DND-41 (cell line): ENCODE measurements around the gene AP2B1.

Experiments
- ATAC-seq: fragments of 200-7000 bp; cut with Tn5 transposase; 3 replicates; pipeline ENCODE4 v1.9.1; 2021; ENCODE audit warnings: low read depth; ENCODE audit not compliant: insufficient read depth
- DNase-seq: peaks from one replicate; pipeline ENCODE4 v3.0.0-alpha.2; 2020
- H2AFZ ChIP-seq: 2 replicates; pipeline ENCODE4 v1.6.0; 2012; ENCODE audit warnings: low read depth, low read length
- H3K27ac ChIP-seq: 2 replicates; pipeline ENCODE4 v1.5.1; 2012; ENCODE audit warnings: low read length, inconsistent platforms
- H3K27me3 ChIP-seq: fragments of 200-600 bp; sonication (generic); 2 replicates; pipeline ENCODE4 v1.6.0; 2012; ENCODE audit warnings: low read length, mild to moderate bottlenecking, inconsistent platforms; ENCODE audit not compliant: insufficient read depth, poor library complexity
- H3K36me3 ChIP-seq: 2 replicates; pipeline ENCODE4 v1.5.1; 2012; ENCODE audit warnings: low read length, inconsistent platforms; ENCODE audit not compliant: insufficient read depth
- H3K4me1 ChIP-seq: 2 replicates; pipeline ENCODE4 v1.5.1; 2012; ENCODE audit warnings: mild to moderate bottlenecking, low read length; ENCODE audit not compliant: insufficient read depth
- H3K4me2 ChIP-seq: 2 replicates; pipeline ENCODE4 v1.6.0; 2012; ENCODE audit warnings: mild to moderate bottlenecking, moderate library complexity, low read length, inconsistent platforms; ENCODE audit not compliant: insufficient read depth
- H3K4me3 ChIP-seq, 2 experiments: fragments of 200-600 bp in 1 of 2; shearing (Covaris generic) in 1 of 2; 2 replicates each; pipeline ENCODE4 v1.5.1; 2012 to 2016; ENCODE audit warnings: inconsistent platforms in 2 of 2, low read length in 2 of 2, mild to moderate bottlenecking in 2 of 2, low read depth in 1 of 2, moderate library complexity in 1 of 2
- H3K79me2 ChIP-seq: 2 replicates; pipeline ENCODE4 v1.6.0; 2012; ENCODE audit warnings: low read length, inconsistent platforms; ENCODE audit not compliant: insufficient read depth
- H3K9ac ChIP-seq: 2 replicates; pipeline ENCODE4 v1.6.0; 2012; ENCODE audit warnings: low read depth, mild to moderate bottlenecking, inconsistent platforms, low read length, moderate library complexity
- H3K9me3 ChIP-seq: 2 replicates; pipeline ENCODE4 v1.5.1; 2012; ENCODE audit warnings: low read length, moderate library complexity, mild to moderate bottlenecking, inconsistent platforms; ENCODE audit not compliant: insufficient read depth, severe bottlenecking
- H4K20me1 ChIP-seq: 2 replicates; pipeline ENCODE4 v1.6.0; 2012; ENCODE audit warnings: low read length; ENCODE audit not compliant: insufficient read depth
- CTCF ChIP-seq: IDR thresholded peaks from 2 replicates; pipeline ENCODE4 v1.5.1; 2012; ENCODE audit warnings: borderline replicate concordance, low read length, moderate library complexity, mild to moderate bottlenecking; ENCODE audit not compliant: poor library complexity, severe bottlenecking; ENCODE audit errors: extremely low read depth
- EZH2 ChIP-seq: IDR thresholded peaks from 3 replicates; pipeline ENCODE4 v1.6.1; 2012; ENCODE audit warnings: borderline replicate concordance, low read depth, mild to moderate bottlenecking, moderate library complexity, low read length, inconsistent platforms; ENCODE audit not compliant: severe bottlenecking

Gene AP2B1

DNA sequence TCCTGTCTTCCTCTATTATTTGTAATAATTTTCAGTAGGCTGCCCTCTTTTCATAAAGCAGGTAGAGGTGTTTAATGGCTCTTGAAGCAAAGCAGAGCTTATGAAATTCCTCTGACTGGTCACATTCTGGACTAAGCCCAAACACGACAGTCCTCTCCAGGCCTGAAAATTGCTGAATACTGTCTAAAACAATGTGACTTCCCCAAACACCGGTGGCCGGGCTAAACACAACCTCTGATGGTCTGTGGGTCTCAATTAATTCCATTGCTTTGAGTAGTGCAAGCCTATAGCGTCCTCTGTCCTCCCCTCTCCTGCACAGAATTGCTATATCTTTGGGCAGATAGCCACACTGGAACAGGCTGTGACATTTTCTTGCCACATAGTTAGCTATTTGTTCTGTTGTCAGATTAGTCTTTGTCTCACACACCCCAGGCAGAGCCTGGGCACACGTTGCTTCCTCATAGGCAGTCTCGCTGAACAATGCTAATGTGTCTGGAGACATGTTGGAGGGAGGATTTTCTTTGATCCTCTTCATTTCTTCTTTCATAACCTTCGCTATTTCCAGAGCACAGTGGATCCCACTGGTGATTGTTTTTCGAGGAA, 38.8 kb upstream of the AP2B1 start:
- no peak overlapping the region for H3K4me3 ChIP-seq
- no peak for ATAC-seq
- H3K79me2 ChIP-seq: no peaks in the 10 kb centered on the region
- H3K27me3 ChIP-seq: no peaks in the 10 kb centered on the region
- no peak overlapping the region for H3K4me2 ChIP-seq
- H4K20me1 ChIP-seq: no peaks in the 10 kb centered on the region
- no peaks in the 10 kb centered on the region for H3K9me3 ChIP-seq
- no peak overlapping the region for H3K27ac ChIP-seq
- no peaks in the 10 kb centered on the region for H3K36me3 ChIP-seq
- TF ChIP-seq EZH2 (no peak), CTCF (no peak)
- H3K9ac ChIP-seq: no peak overlapping the region
- peaks cover 10% of the 10 kb centered on the region for H3K4me1 ChIP-seq
- DNase-seq: no peak
- H2AFZ ChIP-seq: no peak overlapping the region

DNA sequence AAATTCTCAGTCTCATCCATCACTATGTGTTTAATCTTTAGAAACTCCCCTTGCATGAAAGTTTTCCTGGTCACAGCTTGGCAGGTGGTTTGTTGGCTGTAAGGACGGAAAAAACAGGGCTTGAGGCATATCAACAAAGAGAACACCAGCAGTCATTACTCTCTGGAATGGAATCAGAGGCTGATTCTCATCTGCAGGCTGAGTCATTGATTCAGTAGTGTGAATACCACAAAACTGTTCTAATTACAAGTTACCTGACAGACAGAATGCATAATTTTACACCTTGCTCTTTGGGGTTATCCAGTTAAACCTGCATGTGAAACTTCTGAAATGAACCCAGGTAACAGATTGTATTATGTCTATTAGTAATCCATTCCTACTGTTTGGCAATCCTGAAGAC, 38.1 kb upstream of the AP2B1 start:
- ATAC-seq (no peak), DNase-seq (no peak)
- Histone ChIP-seq H2AFZ (no peak overlapping the region), H3K27ac (no peak overlapping the region), H3K4me2 (no peak overlapping the region), H3K36me3 (no peaks in the 10 kb centered on the region), H3K9me3 (no peaks in the 10 kb centered on the region), H3K4me3 (no peak overlapping the region), H3K9ac (no peak overlapping the region), H3K4me1 (peaks cover 4% of the 10 kb centered on the region), H4K20me1 (no peaks in the 10 kb centered on the region), H3K79me2 (no peaks in the 10 kb centered on the region), H3K27me3 (no peaks in the 10 kb centered on the region)
- no peak for TF ChIP-seq EZH2
- TF ChIP-seq CTCF: no peak

- no peaks in the 10 kb centered on the region for H3K79me2 ChIP-seq
- no peak for ATAC-seq
- no peaks in the 10 kb centered on the region for H3K9me3 ChIP-seq
- H2AFZ ChIP-seq: no peak overlapping the region
- no peaks in the 10 kb centered on the region for H3K36me3 ChIP-seq
- no peaks in the 10 kb centered on the region for H4K20me1 ChIP-seq
- no peak for DNase-seq
- H3K4me2 ChIP-seq: no peak overlapping the region
- H3K4me3 ChIP-seq: no peak overlapping the region
- TF ChIP-seq CTCF (no peak), EZH2 (no peak)
- H3K4me1 ChIP-seq: no peaks in the 10 kb centered on the region
- peaks cover 5% of the 10 kb centered on the region for H3K27me3 ChIP-seq
- no peak overlapping the region for H3K9ac ChIP-seq
- H3K27ac ChIP-seq: no peak overlapping the region
Measured at GRCh38 chr17:35553310-35553709, 33.8 kb upstream of the AP2B1 start.

GRCh38 chr17:35554668-35555067, 32.5 kb upstream of the AP2B1 start:
- Histone ChIP-seq H3K27me3 (peaks cover 5% of the 10 kb centered on the region), H2AFZ (no peak overlapping the region), H3K4me1 (no peaks in the 10 kb centered on the region), H4K20me1 (no peaks in the 10 kb centered on the region), H3K4me3 (no peak overlapping the region), H3K9me3 (no peaks in the 10 kb centered on the region), H3K27ac (no peak overlapping the region), H3K36me3 (no peaks in the 10 kb centered on the region), H3K4me2 (no peak overlapping the region), H3K9ac (no peak overlapping the region), H3K79me2 (no peaks in the 10 kb centered on the region)
- DNase-seq (no peak), ATAC-seq (no peak)
- TF ChIP-seq CTCF (no peak), EZH2 (no peak)
